ENCODE measurements around the gene IFT122.
A peak's percentile ranks its signal among the peaks of the same experiment; 100 is the strongest.
"Not testable (repeated sequence)": the region's sequence is repeated elsewhere in the genome, so short reads cannot be mapped to it uniquely, and the experiment has no call there.

IFT122 gene

DNA sequence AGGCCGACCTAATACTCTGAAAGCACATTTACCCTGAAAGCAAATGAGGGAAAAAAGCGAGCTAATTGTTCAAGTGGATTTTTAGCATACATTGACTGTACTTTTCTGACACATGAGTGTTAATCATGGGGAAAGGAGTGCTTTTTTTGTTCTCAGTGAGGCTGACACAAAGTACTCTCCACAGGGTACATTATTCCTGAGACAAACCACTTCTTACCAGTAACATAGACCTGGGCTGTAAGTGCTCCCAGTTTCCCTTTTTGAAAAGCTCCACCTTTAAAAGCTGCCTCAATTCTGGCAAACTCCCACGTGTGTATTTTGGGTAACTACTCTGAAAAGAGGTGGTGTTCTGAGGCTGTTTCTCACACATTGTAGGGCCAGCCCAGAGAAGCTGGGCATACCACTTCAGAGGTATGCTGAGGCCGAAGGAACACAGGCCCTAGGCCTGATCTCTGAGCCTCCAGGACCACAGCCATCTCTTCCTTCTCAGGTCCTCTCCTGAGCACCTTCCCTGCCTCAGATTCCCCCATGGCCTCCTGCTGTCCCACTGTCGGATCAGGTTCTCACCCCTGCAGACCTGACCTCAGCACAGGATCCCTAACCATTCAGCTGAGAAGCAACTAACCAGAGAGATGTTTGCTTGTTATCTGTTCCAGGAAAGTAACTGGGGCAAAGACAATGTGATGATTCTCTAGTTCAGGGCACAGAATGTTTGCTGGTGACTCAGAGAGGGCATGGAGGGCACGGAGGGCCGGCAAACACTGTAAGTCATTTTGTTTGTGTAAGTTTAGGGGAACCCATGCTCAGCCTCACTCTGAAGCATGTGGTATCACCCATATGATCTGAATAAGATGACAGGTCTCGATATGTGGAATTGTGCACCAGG, 58.8 kb downstream of the IFT122 start:
- DNase-seq: not testable (repeated sequence)

DNA sequence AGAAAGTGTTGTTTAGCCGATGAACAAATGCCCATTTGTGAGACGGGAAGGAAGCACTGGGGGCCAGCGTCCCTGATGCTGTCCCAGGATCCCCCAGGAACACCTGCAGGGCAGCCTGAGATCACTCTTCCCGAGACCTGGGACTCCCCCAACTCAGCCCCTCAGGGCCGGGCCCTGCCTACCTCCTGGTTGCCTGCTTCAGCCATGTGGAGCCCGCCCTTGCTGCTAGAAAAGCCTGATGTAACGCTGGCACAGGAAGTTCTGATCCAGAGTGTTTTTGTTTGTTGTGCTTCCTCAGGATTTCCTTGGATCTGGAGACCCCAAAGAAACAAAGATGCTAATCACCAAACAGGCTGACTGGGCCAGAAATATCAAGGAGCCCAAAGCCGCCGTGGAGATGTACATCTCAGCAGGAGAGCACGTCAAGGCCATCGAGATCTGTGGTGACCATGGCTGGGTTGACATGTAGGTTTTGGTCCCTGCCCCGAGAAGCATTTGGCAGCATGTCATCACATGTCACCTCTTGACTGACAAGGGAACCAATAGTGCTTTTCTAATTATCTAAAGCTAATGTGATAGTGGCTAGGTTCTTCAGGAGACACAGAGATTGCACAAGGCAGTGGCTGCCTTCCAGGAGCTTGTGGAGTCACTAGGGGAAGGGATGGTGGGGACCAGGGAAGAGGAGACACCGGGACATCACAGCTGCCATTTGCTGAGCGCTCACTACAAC, 59.7 kb downstream of the IFT122 start:
- not testable (repeated sequence) for DNase-seq

DNA sequence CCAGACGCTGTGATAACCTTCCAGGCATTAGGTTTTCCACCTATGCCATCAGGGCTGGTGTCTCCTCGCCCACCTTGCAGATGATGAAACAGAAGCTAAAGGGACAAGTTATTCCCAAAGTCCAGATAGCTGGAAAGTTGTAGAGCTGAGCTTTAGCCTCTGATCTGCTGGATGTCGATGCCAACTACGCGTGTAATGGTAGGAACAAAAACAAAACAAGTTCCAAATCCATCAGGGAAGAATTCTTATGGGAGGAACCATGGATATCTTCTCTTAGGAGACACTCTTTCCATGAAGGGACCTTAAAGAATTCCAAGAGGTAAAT, 60.3 kb downstream of the IFT122 start:
- DNase-seq: no peak

DNA sequence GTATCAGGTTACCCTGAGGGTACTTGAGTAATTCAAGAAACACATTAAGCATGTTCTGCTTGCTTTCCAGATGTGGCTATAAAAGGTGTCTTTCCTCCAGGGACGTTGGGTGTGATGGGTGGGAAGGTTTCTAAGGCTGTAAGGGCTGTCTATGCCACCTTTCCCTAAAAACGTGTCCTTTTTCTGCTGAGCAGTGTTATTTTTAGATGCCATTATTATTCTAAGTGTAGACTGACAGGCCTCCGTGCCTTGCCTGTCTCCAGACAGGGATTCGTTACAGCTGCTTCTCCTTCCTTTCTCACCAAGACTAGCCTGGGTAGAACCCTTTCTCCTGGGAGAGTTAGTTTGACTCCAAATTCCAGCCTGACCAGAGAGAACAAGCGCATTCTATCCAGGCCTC, 61.6 kb downstream of the IFT122 start:
- DNase-seq: no peak

DNA sequence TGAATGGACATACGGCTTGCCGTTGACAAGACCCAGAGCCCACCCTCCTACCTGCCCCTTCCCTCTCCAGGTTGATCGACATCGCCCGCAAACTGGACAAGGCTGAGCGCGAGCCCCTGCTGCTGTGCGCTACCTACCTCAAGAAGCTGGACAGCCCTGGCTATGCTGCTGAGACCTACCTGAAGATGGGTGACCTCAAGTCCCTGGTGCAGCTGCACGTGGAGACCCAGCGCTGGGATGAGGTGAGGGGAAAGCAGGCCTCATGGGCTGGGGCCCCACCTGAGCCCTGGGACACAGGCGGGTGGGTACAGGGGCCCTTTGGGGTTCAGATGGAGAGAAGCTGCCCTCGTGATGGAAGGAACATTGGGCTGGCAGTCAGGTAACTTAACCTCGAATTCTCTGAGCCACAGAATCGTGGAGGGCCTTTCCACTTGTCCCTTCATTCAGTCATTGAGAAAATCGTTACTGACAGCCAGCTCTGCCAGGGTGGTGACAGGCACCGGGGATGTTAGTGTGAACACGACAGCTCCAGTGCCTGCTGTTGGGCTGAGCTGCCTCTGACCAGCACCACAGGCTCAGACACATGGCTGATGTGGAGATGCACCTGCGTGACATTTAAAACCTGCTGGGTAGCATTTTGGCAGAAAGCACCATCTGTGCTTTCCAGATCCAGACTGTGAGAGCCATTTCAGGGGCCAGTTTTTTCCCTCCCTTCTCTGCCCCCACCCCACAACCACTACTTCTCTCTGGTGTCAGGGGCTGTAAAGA, 62.8 kb downstream of the IFT122 start:
- peak; percentile 23 for DNase-seq

DNA sequence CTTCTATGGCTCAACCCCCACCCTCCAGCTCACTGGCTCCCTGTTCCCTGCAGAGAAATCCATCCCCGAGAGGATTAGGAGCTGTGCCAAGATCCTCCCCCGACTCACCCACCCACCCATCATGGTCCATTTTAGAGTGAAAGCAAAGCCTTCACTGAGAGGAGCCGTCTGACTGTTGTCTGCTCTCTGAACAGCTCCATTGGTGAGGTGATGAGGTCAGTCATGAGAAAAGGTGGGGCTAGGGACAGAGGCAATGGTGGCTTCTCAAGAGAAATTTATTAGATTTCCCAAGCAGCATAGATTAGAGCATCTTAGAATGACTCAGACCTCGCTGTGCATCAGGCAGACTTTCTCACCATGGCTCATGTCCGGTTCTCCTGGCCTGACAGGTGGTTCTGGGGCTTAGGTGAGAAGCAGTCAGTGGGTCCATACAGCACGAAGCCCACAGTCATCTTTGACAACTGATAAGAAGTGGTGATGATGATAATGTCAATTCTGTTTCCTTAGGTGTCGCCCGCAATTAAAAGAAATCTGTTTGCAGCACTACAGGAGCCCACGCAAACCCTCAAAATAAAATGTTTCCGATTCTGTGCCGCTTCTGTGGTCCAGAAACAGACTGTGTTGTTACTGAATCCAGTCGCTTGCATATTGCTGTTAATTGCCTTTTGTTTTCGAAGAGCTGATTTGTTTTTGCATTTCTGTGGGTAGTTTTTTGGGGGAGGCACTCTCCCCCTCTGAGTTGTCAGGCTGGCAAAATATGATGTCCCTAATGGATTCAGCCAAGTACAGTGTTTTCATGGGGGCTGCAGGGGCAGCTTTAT, 63.7 kb downstream of the IFT122 start:
- no peak for DNase-seq

DNA sequence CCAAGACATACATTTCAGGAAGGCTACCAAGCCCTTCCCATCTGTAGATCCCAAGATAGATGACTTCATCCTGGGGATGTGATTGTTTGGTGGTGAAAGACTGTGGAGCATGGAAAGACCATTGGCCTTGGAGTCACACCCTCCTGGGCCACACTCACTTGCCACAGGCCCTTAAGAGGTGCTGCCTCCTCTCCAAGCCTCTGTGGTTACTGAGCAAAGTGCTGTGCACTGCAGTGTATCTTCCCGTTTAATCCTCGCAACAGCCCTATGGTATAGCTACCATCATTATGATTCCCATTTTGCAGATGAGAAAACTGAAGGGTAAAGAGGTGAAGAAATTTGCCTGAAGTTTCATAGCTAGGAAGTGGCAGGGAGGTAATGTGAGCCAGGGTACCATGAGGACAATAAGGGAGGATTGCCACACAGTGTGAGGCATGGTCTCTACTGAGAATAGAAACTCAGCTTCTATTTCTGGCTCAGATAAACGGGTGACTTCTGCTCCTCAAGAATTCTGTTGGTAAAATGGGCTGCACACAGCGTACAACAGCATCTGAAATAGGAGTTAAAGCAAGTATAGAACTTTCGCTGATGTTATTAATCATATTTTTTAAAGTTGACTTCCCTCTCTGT, 64.6 kb downstream of the IFT122 start:
- DNase-seq: no peak

DNA sequence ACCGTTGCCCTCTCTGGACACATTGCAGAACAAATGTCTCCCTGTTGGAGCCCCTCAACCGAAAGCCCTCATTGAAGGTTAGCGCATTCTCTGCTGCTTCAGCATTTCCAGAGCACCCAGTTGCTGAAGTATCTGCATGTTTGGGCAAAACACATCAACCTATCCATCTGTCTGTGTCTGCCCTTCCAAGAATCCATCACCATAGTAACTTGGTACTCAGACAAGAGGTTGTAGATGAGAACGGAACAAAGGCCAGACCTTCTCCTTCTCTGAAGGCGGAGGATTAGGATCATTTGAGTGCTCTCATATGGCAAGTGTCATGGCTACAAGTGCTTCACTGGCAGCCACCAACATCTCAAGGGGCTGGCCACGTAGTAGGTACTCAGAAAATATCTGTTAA, 65.3 kb downstream of the IFT122 start:
- peak; percentile 79 for DNase-seq

DNA sequence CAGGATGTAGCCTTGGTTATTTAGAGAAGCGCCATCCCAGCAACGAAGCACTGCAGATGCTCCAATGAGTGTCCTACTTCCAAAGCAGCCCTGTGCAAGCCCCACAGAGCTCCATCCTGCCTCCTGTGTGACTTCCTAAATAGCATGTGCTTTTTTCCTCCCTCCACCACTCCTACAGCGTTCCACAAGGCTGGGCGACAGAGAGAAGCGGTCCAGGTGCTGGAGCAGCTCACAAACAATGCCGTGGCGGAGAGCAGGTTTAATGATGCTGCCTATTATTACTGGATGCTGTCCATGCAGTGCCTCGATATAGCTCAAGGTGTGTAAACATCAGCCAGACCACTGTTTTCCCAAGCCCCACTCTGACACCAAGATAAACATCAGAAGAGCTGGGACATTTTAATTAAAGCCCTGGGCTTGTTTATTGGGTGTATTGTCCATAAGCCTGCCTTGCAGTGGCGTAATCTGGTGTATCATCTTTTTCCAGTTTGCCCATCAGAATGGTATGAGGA, 66.3 kb downstream of the IFT122 start:
- no peak for DNase-seq

DNA sequence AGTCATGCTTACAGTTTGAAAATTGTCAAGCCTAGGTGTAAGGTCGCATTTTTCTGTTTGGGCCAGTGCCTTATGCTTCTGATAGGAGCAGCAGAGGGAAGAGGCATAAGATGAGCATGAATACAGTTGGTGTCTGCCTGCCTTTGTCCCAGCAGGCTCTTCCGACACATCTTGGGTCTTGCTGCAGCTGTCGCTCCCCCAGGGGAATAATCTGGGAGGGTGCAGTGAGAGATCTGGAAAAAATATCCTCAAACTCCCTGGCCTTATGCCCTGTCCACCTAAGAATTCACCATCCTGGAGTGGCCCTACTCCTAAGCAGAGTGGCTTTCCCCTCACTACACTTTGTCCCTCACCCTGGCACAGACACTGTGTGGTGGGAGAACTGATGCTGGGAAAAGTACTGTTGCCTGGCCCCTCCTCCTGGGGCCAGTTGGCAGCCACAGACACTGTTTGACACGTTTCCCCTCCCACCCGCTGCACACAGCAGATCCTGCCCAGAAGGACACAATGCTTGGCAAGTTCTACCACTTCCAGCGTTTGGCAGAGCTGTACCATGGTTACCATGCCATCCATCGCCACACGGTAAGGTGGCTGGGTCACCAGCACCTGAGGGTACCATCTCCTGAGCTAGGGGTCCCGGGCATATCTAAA, 67.3 kb downstream of the IFT122 start:
- DNase-seq: no peak

DNA sequence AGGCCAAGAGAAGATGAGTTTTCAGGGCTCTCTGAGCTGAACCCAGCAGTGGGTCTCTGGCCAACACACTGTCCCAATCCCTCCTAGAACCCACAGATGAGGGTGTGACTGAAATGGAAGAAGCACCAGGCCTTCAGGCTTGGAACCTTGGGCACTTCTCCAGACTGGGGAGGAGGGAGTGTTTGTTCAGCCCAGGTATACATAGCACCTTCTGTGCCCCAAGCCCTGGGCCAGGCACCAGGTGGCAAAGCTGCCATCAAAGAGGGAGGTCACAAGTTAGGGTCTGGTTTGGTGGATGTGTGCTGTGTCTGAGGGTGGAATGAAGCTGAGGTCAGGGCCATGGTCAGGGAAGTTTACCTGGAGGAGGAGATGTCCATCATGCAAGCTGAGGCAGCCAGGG, 72.6 kb downstream of the IFT122 start:
- no peak for DNase-seq

DNA sequence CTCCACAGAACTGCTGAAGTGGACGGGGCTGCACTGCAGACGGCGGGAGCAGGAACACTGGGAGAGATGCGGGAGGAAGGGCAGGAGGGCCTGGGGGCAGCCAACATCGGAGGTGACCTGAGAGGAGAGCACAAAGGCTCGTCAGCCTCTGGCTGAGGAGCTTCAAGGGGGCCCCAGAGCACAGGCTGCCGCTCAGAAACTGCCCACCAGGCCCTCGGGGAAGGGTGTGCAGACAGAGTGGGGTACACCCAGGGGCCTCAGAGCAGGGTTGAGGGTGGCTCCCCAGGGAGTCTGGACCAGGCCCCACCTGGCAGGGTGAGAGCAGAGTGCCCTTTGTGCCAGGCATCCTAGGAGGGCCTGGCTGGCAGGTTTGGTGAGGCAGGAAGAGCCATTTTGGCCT, 73.7 kb downstream of the IFT122 start:
- DNase-seq: no peak

DNA sequence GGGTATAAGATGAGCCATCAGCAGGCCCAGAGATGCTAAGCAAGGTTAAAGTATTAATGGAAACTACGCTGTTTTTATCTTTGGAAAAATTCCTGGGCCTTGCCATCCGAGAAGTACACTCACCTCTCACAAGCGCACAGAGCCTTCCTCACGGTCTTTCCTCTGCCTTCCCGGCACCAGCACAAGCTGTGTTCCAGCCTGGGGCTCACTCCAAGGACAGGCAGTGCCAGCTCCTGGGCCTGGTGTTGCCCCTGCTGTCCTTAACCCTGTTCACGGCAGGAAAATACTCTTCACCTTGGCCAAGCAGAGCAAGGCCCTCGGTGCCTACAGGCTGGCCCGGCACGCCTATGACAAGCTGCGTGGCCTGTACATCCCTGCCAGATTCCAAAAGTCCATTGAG, 74.1 kb downstream of the IFT122 start:
- no peak for DNase-seq

DNA sequence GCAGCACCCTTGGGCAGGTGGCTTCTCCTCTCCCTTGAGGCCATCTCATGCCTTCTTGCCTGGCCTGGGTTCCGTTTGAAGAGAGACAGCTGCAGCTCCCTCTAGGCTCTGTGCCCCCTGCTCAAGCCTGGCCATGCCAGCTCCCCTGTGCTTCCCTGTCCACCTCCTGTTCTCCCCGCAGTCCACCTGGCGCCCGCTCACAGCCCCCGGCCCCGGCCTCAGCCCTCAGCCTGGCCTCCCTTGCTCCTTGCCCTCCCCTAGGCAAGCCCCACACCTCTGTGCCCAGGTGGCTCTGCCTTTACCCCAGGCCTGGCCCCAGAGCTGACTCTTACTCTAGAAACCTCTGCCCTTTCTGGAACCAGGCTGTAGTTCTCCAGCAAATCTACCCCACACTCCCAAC, 74.5 kb downstream of the IFT122 start:
- DNase-seq: no peak

DNA sequence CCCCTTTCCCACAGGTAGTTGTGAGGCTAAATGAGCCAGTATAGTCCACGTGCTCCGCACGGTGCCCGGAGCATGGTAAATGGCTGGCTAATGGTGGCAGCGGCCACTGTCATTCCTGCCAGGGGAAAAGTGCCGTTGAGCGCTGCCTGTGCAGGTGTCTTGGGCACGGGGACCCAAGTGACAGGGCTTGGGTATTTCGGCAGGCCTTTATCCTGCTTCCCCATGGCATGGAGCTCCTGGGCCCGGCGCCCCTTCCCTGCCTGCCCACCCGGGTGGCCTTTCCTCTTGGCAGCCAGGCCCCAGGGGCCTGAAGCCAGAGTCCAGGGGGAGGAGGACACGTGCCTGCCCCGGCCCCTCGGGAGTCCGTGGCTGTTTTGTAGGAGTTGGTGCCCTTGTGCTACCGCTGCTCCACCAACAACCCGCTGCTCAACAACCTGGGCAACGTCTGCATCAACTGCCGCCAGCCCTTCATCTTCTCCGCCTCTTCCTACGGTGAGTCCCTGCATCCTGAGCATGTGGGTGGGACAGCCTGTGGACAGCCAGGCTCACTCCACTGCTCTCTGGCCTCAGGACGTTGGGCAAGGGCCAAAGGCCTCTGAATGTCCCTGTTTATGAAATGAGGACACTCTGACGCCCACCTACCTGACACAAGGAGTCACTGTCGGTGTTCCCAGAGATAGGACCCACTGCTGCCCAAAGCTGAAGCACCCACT, 75.2 kb downstream of the IFT122 start:
- DNase-seq: not testable (repeated sequence)

DNA sequence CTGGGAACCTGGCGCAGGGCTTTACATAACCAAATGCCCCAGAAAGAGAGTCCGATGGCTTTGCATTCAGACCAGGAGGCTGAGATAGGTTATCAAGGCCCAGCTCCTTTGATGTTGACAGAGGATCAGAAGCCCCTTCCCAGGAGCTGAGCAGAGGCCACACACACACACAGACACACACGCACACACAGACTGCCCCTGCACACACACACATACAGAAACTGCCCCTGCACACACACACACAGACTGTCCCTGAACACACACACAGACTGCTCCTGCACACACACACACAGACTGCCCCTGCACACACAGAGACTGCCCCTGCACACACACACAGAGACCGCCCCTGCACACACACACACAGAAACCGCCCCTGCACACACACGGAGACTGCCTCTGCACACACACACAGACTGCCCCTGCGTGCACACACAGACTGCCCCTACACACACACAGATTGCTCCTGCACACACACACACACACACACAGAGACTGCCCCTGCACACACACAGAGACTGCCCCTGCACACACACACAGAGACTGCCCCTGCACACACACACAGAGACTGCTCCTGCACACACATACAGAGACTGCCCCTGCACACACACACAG, 75.9 kb downstream of the IFT122 start:
- DNase-seq: not testable (repeated sequence)

DNA sequence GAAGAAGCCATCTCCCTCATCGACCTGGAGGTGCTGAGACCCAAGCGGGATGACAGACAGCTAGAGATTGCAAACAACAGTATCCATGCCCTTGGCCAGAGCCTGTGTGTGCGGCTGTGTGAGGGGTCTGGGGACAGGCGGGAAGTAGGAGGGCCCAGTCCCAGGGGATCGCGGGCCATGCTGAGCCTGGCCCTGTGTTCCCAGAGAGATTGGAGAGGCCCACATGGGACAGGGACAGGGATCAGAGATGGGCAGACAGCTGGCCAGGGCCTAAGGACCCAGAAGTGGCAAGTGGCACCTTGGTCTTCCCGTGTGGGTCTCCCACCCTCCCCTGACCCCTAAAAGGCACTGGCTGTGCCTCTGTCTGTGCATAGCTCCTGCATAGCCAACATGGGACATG, 77.5 kb downstream of the IFT122 start:
- DNase-seq: no peak

DNA sequence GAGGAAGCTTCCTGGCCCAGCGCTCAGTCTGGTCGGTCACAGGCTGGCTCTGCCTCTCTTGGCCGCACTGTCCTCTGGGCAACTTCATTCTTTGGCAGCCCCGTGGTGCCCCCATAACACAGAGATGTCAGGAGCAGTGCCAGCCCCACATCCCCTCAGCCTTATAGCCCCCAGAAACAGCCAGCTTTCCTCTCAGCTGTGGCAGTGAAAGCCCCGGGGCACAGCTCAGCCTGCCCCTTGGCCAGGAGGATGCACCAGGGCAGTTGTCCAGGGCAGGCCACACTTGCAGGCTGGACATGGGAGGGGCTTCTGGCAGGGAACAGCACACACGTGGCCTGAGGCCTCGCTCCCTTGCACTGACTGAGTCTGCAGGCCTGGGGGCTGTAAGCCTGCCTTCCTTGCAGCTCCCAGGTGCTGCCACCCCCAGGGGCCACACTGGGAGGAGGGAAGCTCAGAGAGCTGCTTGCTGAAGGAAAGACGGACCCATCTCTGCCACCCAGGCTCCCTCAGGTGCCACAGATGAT, 78.1 kb downstream of the IFT122 start:
- no peak for DNase-seq

DNA sequence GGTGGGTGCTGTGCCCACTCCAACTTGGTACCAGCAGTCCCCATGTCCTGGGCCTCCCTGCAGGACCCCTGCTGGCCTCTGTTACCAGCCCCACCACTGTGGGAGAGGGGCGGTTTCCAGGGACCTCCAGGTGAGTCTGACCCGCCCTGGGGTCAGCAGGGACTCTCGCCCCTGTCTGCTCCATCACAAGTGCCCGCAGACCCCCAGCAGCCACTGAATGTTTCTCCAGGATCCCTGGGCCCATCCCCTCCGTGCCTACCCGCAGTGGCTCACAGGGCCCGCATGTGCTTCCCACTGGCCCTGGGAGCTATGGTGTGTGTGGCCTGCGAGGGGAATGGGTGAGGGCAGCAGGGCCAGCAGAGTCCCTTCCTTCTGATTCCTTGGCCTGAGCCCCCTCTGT, 78.6 kb downstream of the IFT122 start:
- no peak for DNase-seq

DNA sequence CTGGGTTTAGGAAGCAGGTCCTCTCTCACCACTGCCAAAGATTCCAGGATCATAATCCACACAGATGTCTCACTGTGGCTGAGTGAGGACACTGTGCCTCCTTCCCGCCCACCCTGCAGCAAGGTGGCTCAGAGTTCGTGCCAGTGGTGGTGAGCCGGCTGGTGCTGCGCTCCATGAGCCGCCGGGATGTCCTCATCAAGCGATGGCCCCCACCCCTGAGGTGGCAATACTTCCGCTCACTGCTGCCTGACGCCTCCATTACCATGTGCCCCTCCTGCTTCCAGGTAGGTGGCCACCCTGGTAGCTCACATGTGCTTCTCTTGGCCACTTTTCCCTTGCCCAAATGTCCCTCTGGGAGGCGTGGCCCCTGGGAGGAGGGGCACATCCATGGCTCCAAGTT, 79.4 kb downstream of the IFT122 start:
- DNase-seq: no peak
